CD1c-positive myeloid dendritic cell (primary cell): ENCODE results near the gene ANKS1A.

ENCODE experiments used
- DNase-seq: peaks from one replicate; pipeline ENCODE4 v3.0.0-alpha.2; 2016; ENCODE audit errors: extremely low spot score

Gene ANKS1A

DNA sequence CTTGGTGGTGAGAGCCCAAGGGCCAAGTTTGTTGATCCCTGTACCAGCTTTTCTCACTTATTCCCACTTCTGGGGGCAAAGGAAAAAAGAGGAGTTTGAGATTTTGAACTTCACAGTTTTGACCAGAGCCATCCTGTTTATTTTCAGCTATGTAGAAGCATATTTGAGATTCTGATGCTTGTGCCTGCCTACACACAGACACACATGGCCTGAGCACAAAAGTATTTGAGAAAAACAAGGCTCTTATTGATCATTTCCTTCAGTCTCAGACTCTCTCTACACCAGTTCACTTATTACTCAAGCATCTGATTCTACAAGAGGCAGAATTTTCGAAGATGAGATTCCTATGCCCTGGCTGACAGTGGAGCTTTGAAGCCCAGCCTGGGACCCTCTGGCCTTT is 151.3 kb downstream of the ANKS1A start:
- DNase-seq = no peak

DNA sequence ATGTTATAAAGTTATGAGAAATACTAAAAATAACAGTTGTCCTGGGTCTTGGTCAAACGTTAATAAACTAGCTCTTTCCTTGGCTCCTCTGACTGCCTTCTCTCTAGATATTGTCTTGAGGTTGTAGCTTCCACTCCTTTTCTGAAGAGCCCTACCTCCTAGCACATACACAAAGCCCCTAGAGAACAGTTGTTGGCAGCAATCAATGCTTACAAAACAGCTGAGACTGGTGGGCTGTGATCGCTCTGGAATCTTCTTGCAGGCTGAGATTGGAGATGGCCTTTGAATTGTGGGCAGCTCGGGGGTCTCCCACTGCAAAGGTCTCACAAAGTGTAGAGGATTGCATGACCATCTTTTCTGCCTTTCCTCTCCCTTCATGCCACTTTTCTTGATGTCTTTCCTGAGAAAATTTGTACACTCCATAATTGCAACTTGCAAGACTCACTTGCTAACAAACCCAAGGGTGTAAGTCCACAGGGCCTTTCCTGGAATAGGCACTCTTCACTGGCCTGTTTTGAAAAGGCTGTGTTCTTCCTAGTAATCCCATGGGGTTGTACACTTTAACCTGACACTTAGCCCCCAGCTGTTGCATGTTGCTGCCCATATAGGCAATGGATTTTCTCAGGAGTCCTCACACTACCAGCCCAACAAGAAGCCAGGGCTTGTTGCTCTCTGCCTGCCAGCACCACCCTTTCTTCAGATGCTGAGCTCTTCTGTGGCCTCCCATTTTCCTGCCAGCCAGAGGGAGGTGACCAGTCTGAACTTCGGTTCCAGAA is 152.2 kb downstream of the ANKS1A start:
- DNase-seq = no peak

DNA sequence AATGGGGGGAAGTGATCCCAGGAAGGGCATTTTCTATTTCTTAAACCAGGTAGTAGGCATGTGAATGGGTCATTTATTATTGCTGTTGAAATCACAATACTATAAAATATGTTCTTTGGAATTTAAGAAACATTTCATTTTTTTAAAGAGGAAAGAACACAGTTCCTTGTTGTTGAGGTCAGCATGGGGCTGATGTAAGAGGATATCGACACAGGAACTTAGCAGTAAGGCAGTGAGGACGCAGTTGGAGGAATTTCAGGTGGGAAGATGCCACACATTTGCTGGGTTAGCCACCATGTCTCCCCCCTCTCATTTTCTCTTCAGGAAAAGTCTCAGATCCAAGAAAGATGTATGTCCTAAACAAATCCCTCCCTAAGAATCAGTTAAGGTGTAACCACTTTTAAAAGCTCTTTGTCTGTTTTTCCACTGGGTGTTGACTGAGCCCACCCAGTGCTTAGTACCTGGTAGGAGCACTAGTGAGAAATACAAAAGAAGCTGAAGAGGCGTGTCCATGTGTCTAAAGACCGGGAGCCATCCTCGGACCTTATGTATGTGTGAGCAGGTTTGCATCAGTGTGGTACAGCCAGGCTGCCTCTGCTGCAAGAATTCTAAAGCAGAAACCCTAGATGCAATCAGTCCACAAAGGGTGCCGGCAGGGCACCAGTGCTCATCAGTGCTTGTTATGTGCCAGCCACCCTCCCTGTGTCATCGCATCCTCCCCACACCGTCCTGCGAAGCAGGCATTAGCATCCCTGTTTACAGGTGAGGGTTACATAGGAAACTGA is 153.2 kb downstream of the ANKS1A start:
- peak; percentile 39 for DNase-seq

GRCh38 chr6:35043381-35044130 is 154.5 kb downstream of the ANKS1A start:
- peak; percentile 14 for DNase-seq

- DNase-seq = peak; percentile 55
These were observed 155.2 kb downstream of the ANKS1A start for GRCh38 chr6:35044145-35044745.

- DNase-seq = peak; percentile 80
These were observed 155.8 kb downstream of the ANKS1A start for GRCh38 chr6:35044761-35045421.

DNA sequence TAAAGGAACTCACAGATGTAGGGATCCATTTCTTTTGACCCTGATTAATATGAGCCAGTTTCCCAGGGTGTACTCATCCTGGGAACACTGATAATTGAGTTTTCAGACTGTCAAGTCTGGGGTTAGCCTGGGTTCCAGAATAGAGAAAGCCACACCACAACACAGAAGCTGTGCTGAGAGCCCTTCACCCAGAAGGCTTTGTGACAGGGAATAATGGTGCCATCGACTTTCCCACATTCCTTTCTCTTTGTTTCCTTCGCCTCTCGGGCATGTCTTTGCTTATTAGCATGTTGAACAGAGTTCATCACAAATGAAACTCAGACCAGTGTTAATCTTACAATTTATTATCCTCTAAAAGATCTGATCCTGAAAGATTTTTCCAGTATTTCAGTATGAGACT is 157.0 kb downstream of the ANKS1A start:
- no peak for DNase-seq

- no peak for DNase-seq
These were observed 157.8 kb downstream of the ANKS1A start for GRCh38 chr6:35046862-35047261.

- DNase-seq = peak; percentile 32
These were observed 158.4 kb downstream of the ANKS1A start for GRCh38 chr6:35047265-35048011.

GRCh38 chr6:35048031-35048613 is 159.1 kb downstream of the ANKS1A start:
- DNase-seq = peak; percentile 57

DNA sequence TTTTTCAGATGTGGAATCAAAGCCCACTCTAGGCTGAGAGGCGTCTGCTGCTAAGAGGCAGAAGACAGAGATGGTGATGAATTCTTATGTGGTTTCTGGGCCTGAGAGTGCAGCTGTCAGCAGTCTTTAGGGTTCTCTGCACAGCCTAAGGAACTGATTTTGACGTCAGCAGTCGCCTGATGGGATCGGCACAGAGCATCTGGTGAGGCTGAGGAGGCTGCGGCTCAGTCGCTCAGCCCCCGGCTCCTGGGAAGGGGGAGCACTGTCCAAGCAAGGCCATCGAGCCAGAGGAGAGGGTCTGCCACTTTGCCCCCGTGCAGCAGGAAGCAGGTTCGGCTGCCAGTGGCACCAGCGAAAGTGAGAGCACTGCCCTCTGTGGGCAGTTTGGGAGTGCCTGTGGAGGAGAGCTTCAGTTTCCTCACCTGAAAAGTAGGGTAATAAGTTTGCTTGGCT is 159.6 kb downstream of the ANKS1A start:
- peak; percentile 64 for DNase-seq

DNA sequence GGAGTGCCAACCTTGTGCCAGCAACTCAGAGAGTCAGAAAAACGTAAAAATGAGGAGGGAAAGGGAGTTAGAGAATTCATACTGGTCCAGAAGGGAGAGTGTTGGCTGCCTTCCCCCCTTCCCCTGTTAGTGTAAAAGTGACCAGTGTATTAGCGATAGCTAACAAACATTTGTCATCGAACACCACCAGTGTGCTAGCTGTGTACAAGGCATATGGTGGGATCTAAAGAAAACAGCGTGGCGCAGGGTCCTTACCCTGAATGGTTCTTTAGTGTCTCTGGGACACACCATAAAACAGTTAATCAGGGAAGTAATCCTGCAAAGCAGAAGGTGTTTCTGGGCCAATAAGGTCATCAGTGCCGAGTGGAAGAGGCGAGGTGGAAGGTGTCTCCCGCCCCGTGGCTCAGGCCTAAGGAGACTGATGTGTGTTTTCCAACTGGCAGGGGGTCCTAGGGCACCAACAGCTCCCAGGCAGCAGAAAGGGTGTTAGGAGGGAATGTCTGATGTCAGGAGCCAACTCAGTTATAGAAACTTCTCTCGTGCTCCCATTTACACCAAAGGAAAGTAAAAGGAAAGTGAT is 160.2 kb downstream of the ANKS1A start:
- no peak for DNase-seq

- peak; percentile 51 for DNase-seq
These were observed 161.1 kb downstream of the ANKS1A start for GRCh38 chr6:35049900-35050756.

DNA sequence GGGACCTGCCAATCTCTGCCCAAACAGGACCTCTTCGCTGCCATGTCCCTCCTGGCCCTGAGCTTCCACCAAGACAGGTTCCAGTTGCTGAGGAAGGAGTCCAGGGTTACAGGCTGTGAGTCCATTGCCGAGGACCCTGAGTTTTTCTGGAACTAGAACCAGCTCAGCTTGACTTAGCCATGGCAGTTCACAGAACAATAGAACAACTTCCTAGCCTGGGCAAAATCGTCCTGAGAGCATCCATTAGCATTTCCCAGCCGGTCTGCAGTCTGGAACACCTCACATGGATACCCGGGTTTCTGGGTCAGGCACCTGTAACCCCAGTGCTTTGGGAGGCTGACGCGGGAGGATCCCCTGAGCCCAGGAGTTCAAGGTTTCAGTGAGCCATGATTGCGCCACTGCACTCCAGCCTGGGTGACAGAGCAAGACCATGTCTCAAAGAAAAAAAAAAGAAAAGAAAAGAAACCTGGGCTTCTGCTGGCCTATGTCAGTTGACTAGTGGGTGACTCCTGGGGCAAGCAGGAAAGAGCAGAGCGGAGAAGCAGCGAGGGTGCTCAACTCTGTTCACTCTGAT is 161.8 kb downstream of the ANKS1A start:
- no peak for DNase-seq

DNA sequence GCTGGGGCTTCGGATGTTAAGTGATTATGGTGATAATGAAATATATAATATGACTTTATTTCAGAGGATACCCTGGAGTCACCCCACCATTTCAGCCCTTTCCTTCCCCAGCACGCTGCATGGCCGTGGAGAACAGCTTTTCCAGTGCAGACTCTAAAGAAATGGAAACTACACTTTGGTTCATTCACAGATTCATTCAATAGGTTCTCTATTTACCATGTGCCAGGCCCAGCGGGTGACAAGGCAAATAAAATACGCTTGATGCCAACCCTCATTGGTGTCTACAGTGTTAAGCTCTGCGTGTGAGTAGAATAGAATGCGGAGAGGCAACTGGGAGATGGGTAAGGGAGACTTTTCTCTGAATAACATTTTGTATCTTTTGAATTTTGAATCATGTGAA is 162.3 kb downstream of the ANKS1A start:
- DNase-seq = no peak

DNA sequence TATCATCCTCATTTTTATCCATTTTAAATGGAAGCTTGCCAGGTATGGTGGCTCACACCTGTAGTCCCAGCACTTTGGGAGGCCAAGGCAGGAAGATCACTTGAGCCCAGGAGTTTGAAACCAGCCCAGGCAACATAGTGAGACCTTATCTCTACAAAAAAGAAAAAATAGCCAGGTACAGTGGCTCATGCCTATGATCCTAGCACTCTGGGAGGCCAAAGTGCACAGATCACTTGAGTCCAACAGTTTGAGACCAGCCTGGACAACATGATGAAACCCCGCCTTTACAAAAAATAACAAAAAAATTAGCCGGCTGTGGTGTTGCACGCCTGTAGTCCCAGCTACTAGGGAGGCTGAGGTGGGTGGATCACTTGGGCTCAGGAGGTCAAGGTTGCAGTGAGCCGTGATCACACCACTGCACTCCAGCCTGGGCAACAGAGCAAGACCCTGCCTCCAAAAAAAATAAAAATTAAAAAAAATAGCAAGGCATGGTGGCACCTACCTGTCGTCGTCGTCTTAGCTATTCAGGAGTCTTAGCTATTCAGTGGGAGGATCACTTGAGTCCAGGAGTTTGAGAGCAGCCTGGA is 163.0 kb downstream of the ANKS1A start:
- no peak for DNase-seq

GRCh38 chr6:35052694-35053565 is 163.9 kb downstream of the ANKS1A start:
- DNase-seq = peak; percentile 33
